SK-N-SH (cell line): Measurements from ENCODE around the gene PFKFB1. TPM values are rescaled to one million over a fixed set of nuclear protein-coding genes. Genes with fewer than 3 reads are reported as not detected.

Experiments
- CTCF ChIA-PET: fragments of 300-600, 350-600 bp; formaldehyde crosslinking; extraction: SDS; loops from one replicate; lab custom pipeline; 2021; lab: Yijun Ruan, JAX
- POLR2A ChIA-PET: fragments of 350-600 bp; sonication (Branson Sonifier 250); formaldehyde crosslinking; extraction: SDS; loops from one replicate; lab custom pipeline; 2020; ENCODE audit warnings: antibody characterized with exemption, inconsistent platforms; lab: Yijun Ruan, JAX
- DNase-seq: peaks from one replicate; pipeline ENCODE4 v3.0.0; 2012
- H2AFZ ChIP-seq: fragments of 200-600 bp; sonication (generic); 2 replicates; pipeline ENCODE4 v1.8.1; 2016; ENCODE audit warnings: antibody characterized with exemption, mild to moderate bottlenecking, low read depth
- H3F3A ChIP-seq: fragments of 200-600 bp; sonication (generic); replicated peaks from 2 replicates; pipeline ENCODE3; 2016; ENCODE audit warnings: antibody characterized with exemption, mild to moderate bottlenecking; ENCODE audit not compliant: insufficient read depth
- H3K27ac ChIP-seq, 2 experiments: fragments of 200-500 bp in 1 of 2; fragments of 200-600 bp in 1 of 2; sonication (Bioruptor generic) in 1 of 2; sonication (generic), shearing (Covaris generic) in 1 of 2; 2 replicates each; pipeline versions ENCODE4 v1.5.1 to v1.6.1; 2014 to 2016; ENCODE audit warnings: low read depth in 2 of 2, inconsistent platforms in 1 of 2, low read length in 1 of 2, mild to moderate bottlenecking in 1 of 2, mixed read lengths in 1 of 2
- H3K27me3 ChIP-seq: fragments of 200-600 bp; sonication (generic), shearing (Covaris generic); 2 replicates; pipeline ENCODE4 v1.6.1; 2016; ENCODE audit warnings: mixed run types; ENCODE audit not compliant: insufficient read depth
- H3K36me3 ChIP-seq, 2 experiments: fragments of 200-500 bp in 1 of 2; fragments of 200-600 bp in 1 of 2; sonication (Bioruptor generic) in 1 of 2; sonication (generic) in 1 of 2; replicated peaks in 1 of 2; 2 replicates each; pipeline versions ENCODE3 to v1.5.1; 2014 to 2016; ENCODE audit warnings: low read length in 1 of 2, mild to moderate bottlenecking in 1 of 2; ENCODE audit not compliant: insufficient read depth in 2 of 2, control insufficient read depth in 1 of 2
- H3K4me1 ChIP-seq, 2 experiments: fragments of 200-500 bp in 1 of 2; fragments of 200-600 bp in 1 of 2; sonication (Bioruptor generic) in 1 of 2; sonication (generic), shearing (Covaris generic) in 1 of 2; 2 replicates each; pipeline versions ENCODE4 v1.5.1 to v1.6.1; 2014 to 2016; ENCODE audit warnings: low read depth in 1 of 2, low read length in 1 of 2, mixed run types in 1 of 2; ENCODE audit not compliant: insufficient read depth in 2 of 2, control insufficient read depth in 1 of 2
- H3K4me2 ChIP-seq: fragments of 200-600 bp; sonication (generic), shearing (Covaris generic); 2 replicates; pipeline ENCODE4 v1.6.1; 2017; ENCODE audit warnings: mixed run types
- H3K4me3 ChIP-seq, 2 experiments: fragments of 200-500 bp in 1 of 2; fragments of 200-600 bp in 1 of 2; sonication (Bioruptor generic) in 1 of 2; sonication (generic), shearing (Covaris generic) in 1 of 2; 2 replicates each; pipeline versions ENCODE4 v1.5.1 to v1.8.1; 2014 to 2016; ENCODE audit warnings: low read depth in 2 of 2, inconsistent platforms in 1 of 2, low read length in 1 of 2, mild to moderate bottlenecking in 1 of 2, mixed read lengths in 1 of 2, moderate library complexity in 1 of 2
- H3K79me2 ChIP-seq: fragments of 200-600 bp; sonication (generic); 2 replicates; pipeline ENCODE4 v1.8.1; 2017; ENCODE audit warnings: mild to moderate bottlenecking; ENCODE audit not compliant: insufficient read depth
- H3K9ac ChIP-seq: fragments of 200-600 bp; sonication (generic); 2 replicates; pipeline ENCODE4 v1.6.1; 2017; ENCODE audit warnings: mixed run types
- H3K9me2 ChIP-seq: fragments of 200-600 bp; sonication (generic); 2 replicates; pipeline ENCODE4 v1.6.1; 2017; ENCODE audit warnings: mixed run types
- H3K9me3 ChIP-seq: fragments of 200-600 bp; sonication (generic); 2 replicates; pipeline ENCODE4 v1.6.1; 2017; ENCODE audit warnings: mixed run types, mild to moderate bottlenecking, moderate library complexity
- H4K20me1 ChIP-seq: fragments of 200-600 bp; sonication (generic); 2 replicates; pipeline ENCODE4 v1.6.1; 2017; ENCODE audit warnings: mild to moderate bottlenecking, mixed run types; ENCODE audit not compliant: insufficient read depth
- CHD2 ChIP-seq: fragments of 150-350 bp; IDR thresholded peaks from 2 replicates; pipeline ENCODE4 v1.6.1; 2018; ENCODE audit warnings: low read length; ENCODE audit not compliant: partially characterized antibody
- CTCF ChIP-seq: fragments of 200-600 bp; sonication (generic); IDR thresholded peaks from 2 replicates; pipeline ENCODE4 v1.6.1; 2017; ENCODE audit warnings: antibody characterized with exemption, mild to moderate bottlenecking, moderate library complexity
- ELF1 ChIP-seq: IDR thresholded peaks from 2 replicates; pipeline ENCODE4 v1.4.0; 2012
- FOSL2 ChIP-seq: IDR thresholded peaks from 2 replicates; pipeline ENCODE4 v1.4.0; 2012; ENCODE audit warnings: low read depth, mild to moderate bottlenecking, moderate library complexity, borderline replicate concordance
- GABPA ChIP-seq: IDR thresholded peaks from 2 replicates; pipeline ENCODE4 v1.4.0; 2012; ENCODE audit warnings: low read depth, mild to moderate bottlenecking
- IRF3 ChIP-seq: fragments of 150-350 bp; IDR thresholded peaks from 2 replicates; pipeline ENCODE4 v1.6.1; 2016; ENCODE audit warnings: mild to moderate bottlenecking, low read depth, low read length
- MAX ChIP-seq: IDR thresholded peaks from 2 replicates; pipeline ENCODE4 v1.4.0; 2012; ENCODE audit warnings: low read depth
- MEF2A ChIP-seq: IDR thresholded peaks from 2 replicates; pipeline ENCODE4 v1.4.0; 2012; ENCODE audit warnings: low read depth, borderline replicate concordance
- NFIC ChIP-seq: IDR thresholded peaks from 2 replicates; pipeline ENCODE4 v1.4.0; 2012; ENCODE audit warnings: borderline replicate concordance
- NRF1 ChIP-seq: IDR thresholded peaks from 2 replicates; pipeline ENCODE4 v1.6.1; 2012; ENCODE audit warnings: low read depth, mild to moderate bottlenecking, low read length
- PBX3 ChIP-seq: IDR thresholded peaks from 2 replicates; pipeline ENCODE4; 2012
- POLR2AphosphoS5 ChIP-seq: IDR thresholded peaks from 2 replicates; pipeline ENCODE4 v1.6.1; 2012; ENCODE audit warnings: low read depth, low read length
- RCOR1 ChIP-seq: fragments of 150-350 bp; IDR thresholded peaks from 2 replicates; pipeline ENCODE4 v1.6.1; 2017; ENCODE audit warnings: antibody characterized with exemption, low read length
- RXRA ChIP-seq: IDR thresholded peaks from 2 replicates; pipeline ENCODE4 v1.4.0; 2012; ENCODE audit warnings: low read depth, mild to moderate bottlenecking, borderline replicate concordance
- SIN3A ChIP-seq: IDR thresholded peaks from 2 replicates; pipeline ENCODE4 v1.6.1; 2012; ENCODE audit warnings: low read depth, mild to moderate bottlenecking, low read length, moderate library complexity, borderline replicate concordance
- SMC3 ChIP-seq: IDR thresholded peaks from 2 replicates; pipeline ENCODE4 v1.6.1; 2012; ENCODE audit warnings: low read depth, low read length, improper control_type of control experiment
- TAF1 ChIP-seq: IDR thresholded peaks from 2 replicates; pipeline ENCODE4 v1.6.1; 2012; ENCODE audit warnings: low read depth, mild to moderate bottlenecking, low read length, moderate library complexity, borderline replicate concordance
- USF1 ChIP-seq: IDR thresholded peaks from 2 replicates; pipeline ENCODE4 v1.4.0; 2012; ENCODE audit warnings: low read depth, borderline replicate concordance
- USF2 ChIP-seq: fragments of 150-350 bp; IDR thresholded peaks from 2 replicates; pipeline ENCODE4 v1.6.1; 2017; ENCODE audit warnings: antibody characterized with exemption, low read length, low read depth, borderline replicate concordance
- YY1 ChIP-seq: IDR thresholded peaks from 2 replicates; pipeline ENCODE4 v1.4.0; 2012; ENCODE audit warnings: low read depth, mild to moderate bottlenecking
- WGBS: methylation state at CpG from one replicate; pipeline ENCODE4 v1.1.6; 2017; ENCODE audit warnings: low lambda C conversion rate; 5-methylcytosine and 5-hydroxymethylcytosine counted together
- polyA plus RNA-seq, 3 experiments: library from polyadenylated mRNA; depleted of rRNA; stranded (reverse); fragments of >200 nt; gene quantifications; 2 replicates each; pipeline ENCODE4 v1.2.3, GENCODE V29; 2012

PFKFB1 gene
- polyA plus RNA-seq, 1 of the 3 experiments (the other 2 are of a cell fraction): 0.12 TPM

GRCh38 chrX:54992911-54993622, 921 bp downstream of the PFKFB1 start:
- peaks cover 3% of the 10 kb centered on the region for H3F3A ChIP-seq
- TF ChIP-seq USF2: no peak
- TF ChIP-seq MAX: no peak
- no peak for TF ChIP-seq RXRA
- no peak for TF ChIP-seq PBX3
- TF ChIP-seq IRF3: no peak
- no peak for TF ChIP-seq SMC3
- no peak for TF ChIP-seq CTCF
- TF ChIP-seq POLR2AphosphoS5: no peak
- no peak for TF ChIP-seq ELF1
- TF ChIP-seq NFIC: no peak
- TF ChIP-seq SIN3A: no peak
- no peak for TF ChIP-seq TAF1
- TF ChIP-seq CHD2: no peak
- no peak for TF ChIP-seq NRF1
- no peak for TF ChIP-seq YY1
- TF ChIP-seq FOSL2: no peak
- TF ChIP-seq MEF2A: no peak
- TF ChIP-seq USF1: no peak
- TF ChIP-seq RCOR1: no peak
- no peak for TF ChIP-seq GABPA
- CTCF ChIA-PET: no interaction called here
- WGBS: 59% methylated on average over 1 of the region's 1 CpG
- H3K4me1 ChIP-seq: no peaks in the 10 kb centered on the region
- H3K27me3 ChIP-seq: peaks cover 19% of the 10 kb centered on the region; the same call in 1 of the 2 replicates
- no peaks in the 10 kb centered on the region for H3K9me3 ChIP-seq
- H3K9me2 ChIP-seq: no peaks in the 10 kb centered on the region
- POLR2A ChIA-PET: interaction anchor here (0.5 kb wide), 1 partner anchor 69 kb away, joined by 3 read pairs; no protein-coding TSS in a partner anchor
- no peak overlapping the region for H3K4me3 ChIP-seq
- DNase-seq: no peak
- no peak overlapping the region for H3K4me2 ChIP-seq
- H2AFZ ChIP-seq: no peak overlapping the region
- H3K79me2 ChIP-seq: no peaks in the 10 kb centered on the region
- H3K27ac ChIP-seq: no peak overlapping the region
- H3K9ac ChIP-seq: no peak overlapping the region
- no peaks in the 10 kb centered on the region for H3K36me3 ChIP-seq
- H4K20me1 ChIP-seq: no peaks in the 10 kb centered on the region
